AG04450 (cell line): ENCODE results near the gene DST. TPM values are rescaled to one million over a fixed set of nuclear protein-coding genes. Genes with fewer than 3 reads are reported as not detected.

Experiments used
- CTCF ChIA-PET: fragments of 300-600, 350-600 bp; formaldehyde crosslinking; extraction: SDS; loops from one replicate; lab custom pipeline; 2022; ENCODE audit warnings: antibody characterized with exemption, inconsistent platforms; lab: Charles Lee
- POLR2A ChIA-PET: fragments of 350-600 bp; formaldehyde crosslinking; extraction: SDS; loops from one replicate; lab custom pipeline; 2021; ENCODE audit warnings: antibody characterized with exemption, inconsistent platforms; lab: Yijun Ruan, JAX
- DNase-seq: peaks from one replicate; pipeline ENCODE4 v3.0.0-alpha.2; 2011; ENCODE audit warnings: low read depth, low spot score
- H3K27ac ChIP-seq: one replicate; pipeline ENCODE4 v1.5.1; 2012; ENCODE audit warnings: low read depth, low read length, control low read depth
- H3K27me3 ChIP-seq: one replicate; pipeline ENCODE4 v1.6.0; 2012; ENCODE audit warnings: low read length; ENCODE audit not compliant: control insufficient read depth, insufficient read depth
- H3K4me3 ChIP-seq: 2 replicates; pipeline ENCODE4 v1.5.1; 2011; ENCODE audit warnings: mild to moderate bottlenecking, low read depth, low read length, control low read depth
- H3K9me3 ChIP-seq: 2 replicates; pipeline ENCODE4 v1.5.1; 2012; ENCODE audit warnings: low read length; ENCODE audit not compliant: control insufficient read depth, insufficient read depth
- polyA plus RNA-seq: library from polyadenylated mRNA; depleted of rRNA; stranded (reverse); fragments of >200 nt; gene quantifications from 2 replicates; pipeline ENCODE4 v1.2.3, GENCODE V29; 2011
- TF ChIP-seq, protein P1 (sequence below): IDR thresholded peaks from 2 replicates; pipeline ENCODE4 v1.5.1; 2011; ENCODE audit warnings: low read depth, low read length, control low read depth, inconsistent platforms

DST gene
- polyA plus RNA-seq, 1 experiment = 163 TPM

DNA sequence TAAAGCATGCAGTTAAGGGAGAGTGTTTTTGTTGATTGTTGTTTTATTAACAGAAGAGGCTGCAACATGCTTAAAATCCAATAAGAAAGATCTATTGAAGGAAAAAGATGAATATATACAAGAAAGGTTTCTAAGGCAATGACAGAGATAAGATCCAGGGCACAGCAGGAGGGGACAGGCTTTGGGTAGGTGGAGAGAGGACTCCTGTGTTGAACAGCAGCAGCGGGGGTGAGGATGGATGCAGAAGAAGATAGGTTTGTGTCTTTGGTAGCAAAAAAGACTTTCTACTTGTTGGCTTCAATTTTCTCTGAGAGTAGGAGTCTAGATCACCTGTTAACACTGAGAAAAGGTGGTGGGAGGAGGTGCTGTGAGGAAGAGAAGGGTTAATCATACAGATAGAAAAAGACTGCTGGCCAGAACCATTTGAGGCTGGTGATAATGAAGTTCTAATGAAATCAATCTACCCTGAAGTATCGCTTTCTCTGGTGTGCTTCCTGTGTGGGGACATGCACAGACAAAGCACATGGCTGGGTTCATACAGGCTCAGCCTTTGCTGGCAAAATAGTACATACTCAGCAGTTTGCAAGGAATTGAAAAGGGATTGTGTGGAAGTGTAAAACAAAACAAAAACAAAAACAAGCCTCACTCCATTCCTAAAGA, 17.2 kb upstream of the DST start:
- Histone ChIP-seq H3K4me3 (no peak overlapping the region), H3K27me3 (no peaks in the 10 kb centered on the region), H3K27ac (no peak overlapping the region), H3K9me3 (no peaks in the 10 kb centered on the region)
- TF ChIP-seq, protein P1, sequence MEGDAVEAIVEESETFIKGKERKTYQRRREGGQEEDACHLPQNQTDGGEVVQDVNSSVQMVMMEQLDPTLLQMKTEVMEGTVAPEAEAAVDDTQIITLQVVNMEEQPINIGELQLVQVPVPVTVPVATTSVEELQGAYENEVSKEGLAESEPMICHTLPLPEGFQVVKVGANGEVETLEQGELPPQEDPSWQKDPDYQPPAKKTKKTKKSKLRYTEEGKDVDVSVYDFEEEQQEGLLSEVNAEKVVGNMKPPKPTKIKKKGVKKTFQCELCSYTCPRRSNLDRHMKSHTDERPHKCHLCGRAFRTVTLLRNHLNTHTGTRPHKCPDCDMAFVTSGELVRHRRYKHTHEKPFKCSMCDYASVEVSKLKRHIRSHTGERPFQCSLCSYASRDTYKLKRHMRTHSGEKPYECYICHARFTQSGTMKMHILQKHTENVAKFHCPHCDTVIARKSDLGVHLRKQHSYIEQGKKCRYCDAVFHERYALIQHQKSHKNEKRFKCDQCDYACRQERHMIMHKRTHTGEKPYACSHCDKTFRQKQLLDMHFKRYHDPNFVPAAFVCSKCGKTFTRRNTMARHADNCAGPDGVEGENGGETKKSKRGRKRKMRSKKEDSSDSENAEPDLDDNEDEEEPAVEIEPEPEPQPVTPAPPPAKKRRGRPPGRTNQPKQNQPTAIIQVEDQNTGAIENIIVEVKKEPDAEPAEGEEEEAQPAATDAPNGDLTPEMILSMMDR = no peak
- CTCF ChIA-PET = interaction anchor here (0.8 kb wide), 1 partner anchor 49 kb away, joined by 4 read pairs; no protein-coding TSS in a partner anchor
- POLR2A ChIA-PET = no interaction called here
- DNase-seq = no peak

DNA sequence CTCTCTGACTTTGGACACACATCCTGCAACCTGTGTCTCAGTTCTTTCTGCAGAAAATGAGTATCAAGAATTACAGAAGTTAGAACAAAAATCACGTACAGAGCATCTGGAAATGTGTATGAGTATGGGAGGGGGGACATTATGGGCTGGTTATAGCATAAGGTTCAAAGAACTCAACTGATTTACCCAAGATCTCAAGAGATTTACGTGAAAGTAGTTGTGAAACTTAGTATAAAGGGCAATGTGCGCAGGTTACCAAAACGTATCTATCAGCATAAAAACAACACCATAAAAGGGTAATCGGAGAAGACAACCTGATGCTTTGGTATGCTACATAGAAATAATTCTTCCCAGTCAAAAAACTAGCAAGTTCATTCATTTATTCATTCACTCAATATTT, 15.6 kb upstream of the DST start:
- no peak for DNase-seq
- Histone ChIP-seq H3K9me3 (no peaks in the 10 kb centered on the region), H3K27ac (no peak overlapping the region), H3K4me3 (no peak overlapping the region), H3K27me3 (no peaks in the 10 kb centered on the region)
- ChIA-PET POLR2A (no interaction called here), CTCF (no interaction called here)
- TF ChIP-seq, protein P1 = no peak

DNA sequence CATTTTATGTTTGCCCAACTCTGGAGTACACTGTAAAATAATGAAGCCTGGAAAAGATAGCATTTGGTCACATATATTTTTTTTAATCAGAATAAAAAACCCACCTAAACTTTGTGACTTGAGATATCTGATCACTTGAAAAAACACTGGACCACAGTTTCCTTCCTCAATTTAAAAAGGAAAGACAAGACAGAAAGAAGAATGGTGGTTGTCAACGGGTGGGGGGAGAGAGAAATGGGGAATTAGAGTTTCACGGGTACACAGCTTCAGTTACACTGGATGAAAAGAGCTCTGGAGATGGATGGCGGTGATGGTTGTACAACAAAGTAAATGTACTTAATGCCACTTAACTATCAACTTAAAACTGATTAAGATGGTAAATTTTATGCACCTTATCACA, 14.7 kb upstream of the DST start:
- ChIA-PET POLR2A (no interaction called here), CTCF (no interaction called here)

DNA sequence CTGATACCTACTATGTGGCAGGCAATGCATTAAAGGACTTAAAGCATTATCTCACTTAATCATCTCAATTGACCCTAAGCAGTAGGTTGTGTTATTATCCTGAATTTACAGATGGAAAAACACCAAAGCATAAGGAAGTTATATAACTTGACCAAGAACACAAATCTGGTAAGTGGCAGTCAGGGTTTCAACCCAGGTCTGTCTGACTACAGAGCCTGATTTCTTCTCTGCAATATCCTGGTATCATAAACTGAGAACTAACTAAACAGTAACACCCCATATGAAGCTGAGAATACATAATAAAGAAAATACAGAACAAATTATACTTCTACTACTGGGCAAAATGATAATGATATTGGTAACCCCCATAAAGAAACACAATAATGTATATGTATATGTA, 13.8 kb upstream of the DST start:
- POLR2A ChIA-PET = interaction anchor here (1.0 kb wide), 1 partner anchor 37 kb away, joined by 4 read pairs; no protein-coding TSS in a partner anchor
- no peaks in the 10 kb centered on the region for H3K27me3 ChIP-seq
- H3K4me3 ChIP-seq = no peak overlapping the region
- DNase-seq = no peak
- TF ChIP-seq, protein P1 = no peak
- no peaks in the 10 kb centered on the region for H3K9me3 ChIP-seq
- no peak overlapping the region for H3K27ac ChIP-seq
- CTCF ChIA-PET = interaction anchor here (0.6 kb wide), 1 partner anchor 211 kb away, joined by 3 read pairs; no protein-coding TSS in a partner anchor

More for the DNA sequence above, 14.7 kb upstream of the DST start:
- DNase-seq = no peak
- H3K27me3 ChIP-seq = no peaks in the 10 kb centered on the region
- H3K9me3 ChIP-seq = no peaks in the 10 kb centered on the region
- no peak overlapping the region for H3K4me3 ChIP-seq
- H3K27ac ChIP-seq = no peak overlapping the region
- TF ChIP-seq, protein P1 = no peak

DNA sequence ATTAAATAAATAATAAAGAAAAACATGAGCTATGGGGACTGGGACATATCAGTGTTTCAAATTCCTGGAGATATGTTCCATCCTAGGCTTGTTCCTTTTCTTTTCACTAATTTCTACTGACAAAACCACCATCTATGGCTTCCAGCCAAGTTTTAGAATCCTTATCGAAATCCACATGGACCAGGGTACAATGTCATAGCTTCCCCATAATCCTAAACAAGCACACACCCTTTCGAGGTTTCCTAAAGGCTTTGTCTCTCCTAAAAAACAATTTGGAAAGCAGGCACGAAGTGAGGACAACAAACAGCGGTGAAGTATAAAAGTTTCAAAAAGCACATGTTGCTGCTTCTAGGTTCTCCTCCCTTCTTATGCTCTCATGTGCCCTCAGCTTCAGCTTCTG, 13.3 kb upstream of the DST start:
- Histone ChIP-seq H3K27me3 (no peaks in the 10 kb centered on the region), H3K9me3 (no peaks in the 10 kb centered on the region), H3K27ac (no peak overlapping the region), H3K4me3 (no peak overlapping the region)
- DNase-seq = no peak
- TF ChIP-seq, protein P1 = no peak
- ChIA-PET POLR2A (interaction anchor here (1.0 kb wide), 1 partner anchor 37 kb away, joined by 4 read pairs; no protein-coding TSS in a partner anchor), CTCF (interaction anchor here (0.6 kb wide), 1 partner anchor 212 kb away, joined by 3 read pairs; no protein-coding TSS in a partner anchor)
